NCI-H2196 (cell line): ENCODE data around the gene TTBK2.
"Not testable (repeated sequence)": the region's sequence is repeated elsewhere in the genome, so short reads cannot be mapped to it uniquely, and the experiment has no call there.

Experiments
- DNase-seq: peaks from one replicate; lab custom pipeline; 2025; ENCODE audit not compliant: unreplicated experiment; lab: John Stamatoyannopoulos, UW

TTBK2 gene

GRCh38 chr15:42920519-42921341, at the start of gene TTBK2:
Gene TTBK2, minus strand, starts transcription at chr15:42920778. Its CDS starts 42,161 bp downstream, at chr15:42878617.
- DNase-seq, result peak; percentile 89

GRCh38 chr15:42964476-42964875, 43.9 kb upstream of the TTBK2 start:
- DNase-seq, result no peak

- no peak for DNase-seq
Measured at GRCh38 chr15:42955518-42955917, 34.9 kb upstream of the TTBK2 start.

- DNase-seq, result no peak
Measured at GRCh38 chr15:42954291-42954690, 33.7 kb upstream of the TTBK2 start.

GRCh38 chr15:42948898-42949297, 28.3 kb upstream of the TTBK2 start:
- DNase-seq, result not testable (repeated sequence)

GRCh38 chr15:42940527-42940926, 19.9 kb upstream of the TTBK2 start:
- no peak for DNase-seq

GRCh38 chr15:42939841-42940240, 19.3 kb upstream of the TTBK2 start:
- no peak for DNase-seq

GRCh38 chr15:42937143-42937542, 16.6 kb upstream of the TTBK2 start:
- DNase-seq, result no peak

- no peak for DNase-seq
Measured at GRCh38 chr15:42933886-42934667, 13.5 kb upstream of the TTBK2 start.

GRCh38 chr15:42932833-42933515, 12.4 kb upstream of the TTBK2 start:
- no peak for DNase-seq

GRCh38 chr15:42931702-42932486, 11.3 kb upstream of the TTBK2 start:
- no peak for DNase-seq

GRCh38 chr15:42929306-42929848, 8.8 kb upstream of the TTBK2 start:
- no peak for DNase-seq

GRCh38 chr15:42921342-42921731, 759 bp upstream of the TTBK2 start:
- DNase-seq, result no peak

GRCh38 chr15:42919799-42920518, 619 bp downstream of the TTBK2 start:
- DNase-seq, result no peak

GRCh38 chr15:42919308-42919707, 1.3 kb downstream of the TTBK2 start:
- DNase-seq, result no peak

- DNase-seq, result no peak
Measured at GRCh38 chr15:42918047-42918446, 2.5 kb downstream of the TTBK2 start.

GRCh38 chr15:42915654-42916315, 4.8 kb downstream of the TTBK2 start:
- DNase-seq, result no peak

- DNase-seq, result no peak
Measured at GRCh38 chr15:42914728-42915497, 5.7 kb downstream of the TTBK2 start.
